HepG2 (cell line): ENCODE data around the gene PGM3. TPM values are rescaled to one million over a fixed set of nuclear protein-coding genes. Genes with fewer than 3 reads are reported as not detected.

Source experiments
- AGO2 ChIP-seq: fragments of 200-400 bp; formaldehyde crosslinking; optimal IDR thresholded peaks from 2 replicates; pipeline ENCODE3; 2017; ENCODE audit warnings: mild to moderate bottlenecking, low read depth, low read length, moderate library complexity
- BATF2 ChIP-seq: sonication (generic); formaldehyde crosslinking; IDR thresholded peaks from 2 replicates; pipeline ENCODE4 v1.8.0; 2022; ENCODE audit warnings: mild to moderate bottlenecking, missing genetic modification reagents, moderate library complexity
- CENPX ChIP-seq: sonication (generic); formaldehyde crosslinking; IDR thresholded peaks from 2 replicates; pipeline ENCODE4 v1.9.0; 2021; ENCODE audit warnings: mild to moderate bottlenecking, missing genetic modification reagents, moderate library complexity
- CREB3 ChIP-seq: sonication (generic); formaldehyde crosslinking; IDR thresholded peaks from 2 replicates; pipeline ENCODE4 v1.5.0; 2020; ENCODE audit warnings: missing genetic modification reagents
- DPF2 ChIP-seq: sonication (generic); formaldehyde crosslinking; IDR thresholded peaks from 2 replicates; pipeline ENCODE4 v1.4.0; 2020; ENCODE audit warnings: mild to moderate bottlenecking, low read depth, missing genetic modification reagents, borderline replicate concordance
- HDAC1 ChIP-seq: sonication (generic); formaldehyde crosslinking; IDR thresholded peaks from 2 replicates; pipeline ENCODE4 v1.5.1; 2020; ENCODE audit warnings: mild to moderate bottlenecking, missing genetic modification reagents
- HDAC2 ChIP-seq: sonication (generic); formaldehyde crosslinking; IDR thresholded peaks from 2 replicates; pipeline ENCODE4 v1.4.0; 2020; ENCODE audit warnings: missing genetic modification reagents
- KDM2A ChIP-seq: sonication (generic); formaldehyde crosslinking; IDR thresholded peaks from 2 replicates; pipeline ENCODE4 v1.4.0; 2020; ENCODE audit warnings: low read depth, missing genetic modification reagents, borderline replicate concordance
- KMT2A ChIP-seq: sonication (generic); formaldehyde crosslinking; IDR thresholded peaks from 2 replicates; pipeline ENCODE4 v1.4.0; 2020; ENCODE audit warnings: missing genetic modification reagents
- NONO ChIP-seq, 2 experiments: fragments of 450-650 bp in 1 of 2; sonication (generic) in 1 of 2; formaldehyde crosslinking in 1 of 2; IDR thresholded peaks in 1 of 2; conservative IDR thresholded peaks in 1 of 2; 2 replicates each; pipeline versions ENCODE4 v1.6.1 to v1.8.0; 2017 to 2022; ENCODE audit warnings: mild to moderate bottlenecking in 1 of 2, missing genetic modification reagents in 1 of 2, moderate library complexity in 1 of 2
- PBX2 ChIP-seq: IDR thresholded peaks from 2 replicates; pipeline ENCODE4 v1.6.1; 2016; ENCODE audit warnings: control low read depth
- REL ChIP-seq: sonication (generic); formaldehyde crosslinking; conservative IDR thresholded peaks from 2 replicates; pipeline ENCODE4 v1.8.0; 2022; ENCODE audit warnings: mild to moderate bottlenecking, missing genetic modification reagents, moderate library complexity
- RFXAP ChIP-seq: sonication (generic); formaldehyde crosslinking; IDR thresholded peaks from 2 replicates; pipeline ENCODE4 v1.4.0; 2020; ENCODE audit warnings: missing genetic modification reagents, borderline replicate concordance
- SCMH1 ChIP-seq: sonication (generic); formaldehyde crosslinking; IDR thresholded peaks from 2 replicates; pipeline ENCODE4 v1.9.0; 2021; ENCODE audit warnings: missing genetic modification reagents, mild to moderate bottlenecking, borderline replicate concordance
- SNRNP70 ChIP-seq: fragments of 200-400 bp; formaldehyde crosslinking; IDR thresholded peaks from 2 replicates; pipeline ENCODE4 v1.6.1; 2017; ENCODE audit warnings: mild to moderate bottlenecking, low read depth, low read length, moderate library complexity
- THAP11 ChIP-seq: IDR thresholded peaks from 2 replicates; pipeline ENCODE4 v1.6.1; 2016; ENCODE audit warnings: missing biosample characterization, missing genetic modification reagents
- ZBTB7A ChIP-seq: sonication (generic); formaldehyde crosslinking; IDR thresholded peaks from 2 replicates; pipeline ENCODE4 v1.8.0; 2022; ENCODE audit warnings: mild to moderate bottlenecking, missing genetic modification reagents
- ZFP62 ChIP-seq: sonication (generic); formaldehyde crosslinking; IDR thresholded peaks from 2 replicates; pipeline ENCODE4 v1.4.0; 2020; ENCODE audit warnings: missing genetic modification reagents
- ZNF143 ChIP-seq: sonication (generic); formaldehyde crosslinking; IDR thresholded peaks from 2 replicates; pipeline ENCODE4 v1.4.0; 2020; ENCODE audit warnings: missing genetic modification reagents
- ZNF556 ChIP-seq: sonication (generic); formaldehyde crosslinking; IDR thresholded peaks from 2 replicates; pipeline ENCODE4 v1.4.0; 2020; ENCODE audit warnings: mild to moderate bottlenecking, missing genetic modification reagents, borderline replicate concordance
- ZNF574 ChIP-seq: sonication (generic); formaldehyde crosslinking; IDR thresholded peaks from 2 replicates; pipeline ENCODE4 v1.4.0; 2020; ENCODE audit warnings: missing genetic modification reagents
- ZNF740 ChIP-seq: sonication (generic); formaldehyde crosslinking; IDR thresholded peaks from 2 replicates; pipeline ENCODE4 v1.4.0; 2020; ENCODE audit warnings: missing genetic modification reagents
- ZNF878 ChIP-seq: sonication (generic); formaldehyde crosslinking; IDR thresholded peaks from 2 replicates; pipeline ENCODE4 v1.8.1; 2023; ENCODE audit warnings: mild to moderate bottlenecking, missing genetic modification reagents, moderate library complexity
- ZNF879 ChIP-seq: sonication (generic); formaldehyde crosslinking; IDR thresholded peaks from 2 replicates; pipeline ENCODE4 v1.8.1; 2023; ENCODE audit warnings: missing genetic modification reagents
- polyA plus RNA-seq, 8 experiments: library from polyadenylated mRNA; depleted of rRNA in 3 of 8; stranded (reverse) in 7 of 8; unstranded in 1 of 8; fragments of >200 nt; fragmentation: Illumina TruSeq in 4 of 8; extraction: Trizol in 4 of 8; gene quantifications; 2 replicates each; pipeline versions ENCODE4 v1.2.1 to v1.2.3, GENCODE V29; 2011 to 2016; ENCODE audit warnings: low read depth in 4 of 8, missing spikeins in 1 of 8, mixed read lengths in 1 of 8; ENCODE audit not compliant: insufficient read depth in 1 of 8
- total RNA-seq, 5 experiments: library from RNA; depleted of rRNA; stranded (reverse); fragments of >200 nt; fragmentation: Illumina TruSeq; extraction: Trizol; gene quantifications; 2 replicates each; pipeline ENCODE4 v1.2.3, GENCODE V29; 2016; ENCODE audit warnings: low read depth in 1 of 5

The PGM3 gene
- total and polyA plus RNA-seq, 2 of the 13 experiments (the other 11 are each of a cell fraction or from before 2014, with no cell fraction given): 72.5 to 163 TPM

- TF ChIP-seq ZNF740 (CRISPR knock-in tag) (peak; percentile 96), ZNF878 (CRISPR knock-in tag) (no peak; the same call in 1 of the 2 replicates), HDAC2 (CRISPR knock-in tag) (0 out of 2 replicates have a peak, but pooled peaks have one; percentile 11), ZNF879 (no peak), CREB3 (no peak), ZFP62 (CRISPR knock-in tag) (no peak), HDAC1 (CRISPR knock-in tag) (0 out of 2 replicates have a peak, but pooled peaks have one; percentile 5), AGO2 (peak; percentile 23), SCMH1 (CRISPR knock-in tag) (no peak), NONO (IDR thresholded peaks at IDR 0.05) (no peak), NONO (CRISPR knock-in tag; conservative IDR thresholded peaks at IDR 0.05) (0 out of 2 replicates have a peak, but pooled peaks have one; percentile 11), REL (CRISPR knock-in tag) (no peak), KMT2A (CRISPR knock-in tag) (peak; percentile 65; the same call in 1 of the 2 replicates), RFXAP (CRISPR knock-in tag) (no peak), ZBTB7A (CRISPR knock-in tag) (0 out of 2 replicates have a peak, but pooled peaks have one; percentile 3), KDM2A (CRISPR knock-in tag) (peak; percentile 24; the same call in 1 of the 2 replicates), THAP11 (CRISPR knock-in tag) (no peak; the same call in 1 of the 2 replicates), SNRNP70 (no peak), ZNF574 (CRISPR knock-in tag) (0 out of 2 replicates have a peak, but pooled peaks have one; percentile 12), ZNF143 (CRISPR knock-in tag) (0 out of 2 replicates have a peak, but pooled peaks have one; percentile 16), PBX2 (CRISPR knock-in tag) (no peak), ZNF556 (CRISPR knock-in tag) (no peak), CENPX (no peak), DPF2 (CRISPR knock-in tag) (no peak), BATF2 (CRISPR knock-in tag) (no peak)
These were observed 892 bp upstream of the PGM3 start (continued) for GRCh38 chr6:83193747-83194566.
